ENCODE measurements around the gene TLN1. TPM values are rescaled to one million over a fixed set of nuclear protein-coding genes. Genes with fewer than 3 reads are reported as not detected.

The TLN1 gene
- polyA plus RNA-seq, 6 donors from 2014 or later, result 15.6 to 128 (median 42.4) TPM

DNA sequence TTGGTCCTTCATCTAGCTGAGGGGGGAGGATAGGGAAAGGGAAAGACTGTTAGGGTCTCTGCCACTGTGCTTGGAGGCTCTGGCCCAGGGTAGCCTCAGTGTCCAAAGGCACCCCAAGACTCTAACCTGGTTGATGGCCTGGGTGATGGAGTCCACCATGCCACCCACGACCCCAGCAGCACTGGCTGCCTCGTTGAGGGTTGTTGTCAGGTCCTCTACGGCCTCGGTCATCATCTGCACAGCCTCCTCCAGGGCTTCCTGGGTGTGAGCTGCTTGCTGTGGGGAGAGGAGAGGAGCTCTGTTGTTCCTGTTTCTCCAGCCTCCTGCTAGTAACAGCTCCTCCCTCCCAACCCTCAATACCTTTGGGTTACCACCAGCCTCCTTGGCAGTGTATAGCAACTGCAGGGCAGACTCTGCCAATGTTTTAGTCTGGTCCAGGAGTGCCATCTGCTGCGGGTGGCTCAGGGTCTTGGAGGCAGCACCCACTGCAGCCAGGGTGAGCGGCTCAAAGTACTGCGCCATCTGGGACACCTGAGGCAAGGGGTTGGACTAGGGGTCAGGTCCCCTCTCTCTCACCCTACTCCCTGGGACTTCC, 26.1 kb downstream of the TLN1 start:
- H3K9me3 Mint-ChIP-seq, result no peaks in the 10 kb centered on the region
- ATAC-seq (ENCODE audit: low read depth in 2 of 2), result no peak
- H3K4me1 Mint-ChIP-seq, result peaks cover 2 to 11% (median 10%) of the 10 kb centered on the region in 3 donors
- H3K36me3 Mint-ChIP-seq, result peaks cover 10 to 36% of the 10 kb centered on the region in 2 donors
- no peaks in the 10 kb centered on the region for H3K27me3 Mint-ChIP-seq
- no peak for DNase-seq
- peak overlapping the region in 1 of 6 donors; percentile 62 for H3K27ac Mint-ChIP-seq
- no peak overlapping the region for H3K4me3 Mint-ChIP-seq

DNA sequence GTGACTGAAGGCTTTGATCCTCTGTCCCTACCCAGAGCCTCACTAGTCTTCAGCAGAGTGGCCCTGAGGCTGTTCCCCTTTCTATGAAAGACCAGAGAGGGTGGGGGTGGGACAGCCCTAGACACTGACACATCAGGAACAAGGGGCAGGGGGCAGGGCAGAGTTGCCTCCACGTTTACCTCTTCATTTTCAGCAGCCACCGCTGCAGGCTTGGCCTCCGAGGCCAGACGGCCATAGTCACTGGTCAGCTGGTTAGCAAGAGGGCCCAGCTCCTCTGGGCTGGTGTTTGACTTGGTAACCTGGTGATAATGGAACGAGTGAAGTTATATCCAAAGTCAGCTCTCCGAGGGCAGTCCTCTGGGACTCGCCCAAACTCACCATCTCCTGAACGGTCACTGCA, 26.6 kb downstream of the TLN1 start:
- Mint-ChIP-seq H3K27me3 (no peaks in the 10 kb centered on the region), H3K4me1 (peaks cover 0 to 11% (median 10%) of the 10 kb centered on the region in 3 donors), H3K36me3 (peaks cover 10 to 36% of the 10 kb centered on the region in 2 donors), H3K9me3 (no peaks in the 10 kb centered on the region), H3K4me3 (no peak overlapping the region), H3K27ac (peak overlapping the region in 1 of 6 donors; percentile 62)
- DNase-seq (no peak), ATAC-seq (ENCODE audit: low read depth in 2 of 2) (no peak)

GRCh38 chr9:35703906-35704672, 27.9 kb downstream of the TLN1 start:
- peak overlapping the region in 1 of 6 donors; percentile 22 for H3K27ac Mint-ChIP-seq
- no peak overlapping the region for H3K4me3 Mint-ChIP-seq
- DNase-seq (no peak), ATAC-seq (ENCODE audit: low read depth in 2 of 2) (no peak)
- no peaks in the 10 kb centered on the region for H3K27me3 Mint-ChIP-seq
- H3K9me3 Mint-ChIP-seq, result no peaks in the 10 kb centered on the region
- peaks cover 0 to 11% (median 10%) of the 10 kb centered on the region in 3 donors for H3K4me1 Mint-ChIP-seq
- peaks cover 10 to 36% of the 10 kb centered on the region in 2 donors for H3K36me3 Mint-ChIP-seq

GRCh38 chr9:35702696-35703095, 29.3 kb downstream of the TLN1 start:
- ATAC-seq (ENCODE audit: low read depth in 2 of 2), result no peak
- Mint-ChIP-seq H3K9me3 (no peaks in the 10 kb centered on the region), H3K27me3 (no peaks in the 10 kb centered on the region), H3K4me3 (no peak overlapping the region), H3K27ac (peak overlapping the region in 1 of 6 donors; percentile 62), H3K4me1 (peaks cover 1 to 15% (median 4%) of the 10 kb centered on the region in 3 donors), H3K36me3 (peaks cover 6 to 23% of the 10 kb centered on the region in 2 donors)
- DNase-seq, result no peak

DNA sequence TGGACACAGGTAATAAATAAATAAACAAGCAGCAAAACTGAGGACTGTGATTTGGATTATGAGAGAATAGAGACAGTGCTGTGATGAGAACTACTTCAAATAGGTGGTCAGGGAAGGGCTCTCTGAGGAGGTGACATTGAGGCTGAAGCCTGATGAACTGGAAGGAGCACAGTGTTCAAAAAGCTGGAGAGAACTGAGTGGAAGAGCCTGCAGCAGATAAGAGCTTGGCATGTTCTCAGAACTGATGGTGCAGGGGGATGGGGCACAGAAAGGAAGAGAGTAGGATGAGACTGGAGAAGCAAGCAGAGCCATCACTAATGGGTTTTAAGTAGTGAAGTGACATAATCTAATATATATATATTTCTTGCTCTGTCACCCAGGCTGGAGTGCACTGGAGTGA, 31.1 kb downstream of the TLN1 start:
- H3K27me3 Mint-ChIP-seq, result no peaks in the 10 kb centered on the region
- H3K4me3 Mint-ChIP-seq, result no peak overlapping the region
- peaks cover 5 to 18% (median 12%) of the 10 kb centered on the region in 3 donors for H3K4me1 Mint-ChIP-seq
- no peaks in the 10 kb centered on the region for H3K9me3 Mint-ChIP-seq
- no peak overlapping the region for H3K27ac Mint-ChIP-seq
- no peak for DNase-seq
- no peak for ATAC-seq (ENCODE audit: low read depth in 2 of 2)
- H3K36me3 Mint-ChIP-seq, result peaks cover 0 to 22% of the 10 kb centered on the region in 2 donors

DNA sequence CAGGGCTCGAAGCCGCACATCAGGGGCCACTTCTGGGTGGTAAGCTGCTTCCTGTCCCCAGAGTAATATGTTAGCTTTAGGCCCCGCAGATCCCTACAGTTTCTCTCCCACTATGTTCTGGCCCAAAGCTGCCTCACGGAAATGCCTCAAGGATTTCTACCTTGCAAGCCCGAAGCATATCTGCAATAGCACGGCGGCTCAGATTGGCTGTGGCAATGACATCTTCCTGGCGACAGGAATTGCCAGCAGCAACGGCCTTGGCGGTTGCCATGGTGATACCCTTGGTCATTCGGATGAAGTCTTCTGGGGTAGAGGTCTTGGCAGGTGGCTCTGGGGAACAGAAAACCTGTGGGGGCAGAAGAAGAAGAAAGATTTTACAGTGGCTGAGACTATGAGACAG, 32.0 kb downstream of the TLN1 start:
- Mint-ChIP-seq H3K27me3 (no peaks in the 10 kb centered on the region), H3K9me3 (no peaks in the 10 kb centered on the region), H3K27ac (no peak overlapping the region), H3K4me3 (no peak overlapping the region), H3K36me3 (peaks cover 0 to 22% of the 10 kb centered on the region in 2 donors), H3K4me1 (peaks cover 5 to 18% (median 12%) of the 10 kb centered on the region in 3 donors)
- ATAC-seq (ENCODE audit: low read depth in 2 of 2), result no peak
- no peak for DNase-seq

- Mint-ChIP-seq H3K36me3 (peaks cover 0 to 20% of the 10 kb centered on the region in 2 donors), H3K9me3 (no peaks in the 10 kb centered on the region), H3K4me3 (no peak overlapping the region), H3K4me1 (peaks cover 5 to 18% (median 12%) of the 10 kb centered on the region in 3 donors), H3K27me3 (no peaks in the 10 kb centered on the region), H3K27ac (peak overlapping the region in 1 of 6 donors; percentile 78)
- no peak for ATAC-seq (ENCODE audit: low read depth in 2 of 2)
- DNase-seq, result no peak
These were observed 33.8 kb downstream of the TLN1 start for GRCh38 chr9:35698231-35698630.

DNA sequence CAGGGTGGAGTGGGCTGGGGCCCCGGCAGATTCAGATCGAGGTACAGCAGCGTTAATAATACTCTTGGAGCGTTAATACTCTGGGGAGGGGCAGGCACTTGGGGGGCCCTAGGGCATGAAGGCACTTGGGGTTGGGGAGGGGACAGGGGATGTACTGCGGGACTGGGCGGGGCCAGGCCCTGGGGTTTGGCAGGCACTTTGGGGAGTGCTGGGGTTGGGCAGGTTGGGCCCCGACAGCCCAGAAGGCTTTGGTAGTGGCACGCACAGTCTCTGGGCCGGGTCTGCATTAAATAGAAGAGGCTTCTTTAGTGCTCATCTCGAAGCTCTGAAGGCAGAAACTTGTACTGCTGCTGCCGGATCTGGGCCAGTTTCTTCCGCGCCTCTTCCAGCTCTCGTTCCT, 34.5 kb downstream of the TLN1 start:
- Mint-ChIP-seq H3K4me1 (peaks cover 5 to 18% (median 12%) of the 10 kb centered on the region in 3 donors), H3K9me3 (no peaks in the 10 kb centered on the region), H3K27me3 (no peaks in the 10 kb centered on the region), H3K27ac (peak overlapping the region in 3 of 6 donors; percentile 15 to 78 (median 58)), H3K4me3 (no peak overlapping the region), H3K36me3 (peaks cover 0 to 14% of the 10 kb centered on the region in 2 donors)
- no peak for DNase-seq
- no peak for ATAC-seq (ENCODE audit: low read depth in 2 of 2)

DNA sequence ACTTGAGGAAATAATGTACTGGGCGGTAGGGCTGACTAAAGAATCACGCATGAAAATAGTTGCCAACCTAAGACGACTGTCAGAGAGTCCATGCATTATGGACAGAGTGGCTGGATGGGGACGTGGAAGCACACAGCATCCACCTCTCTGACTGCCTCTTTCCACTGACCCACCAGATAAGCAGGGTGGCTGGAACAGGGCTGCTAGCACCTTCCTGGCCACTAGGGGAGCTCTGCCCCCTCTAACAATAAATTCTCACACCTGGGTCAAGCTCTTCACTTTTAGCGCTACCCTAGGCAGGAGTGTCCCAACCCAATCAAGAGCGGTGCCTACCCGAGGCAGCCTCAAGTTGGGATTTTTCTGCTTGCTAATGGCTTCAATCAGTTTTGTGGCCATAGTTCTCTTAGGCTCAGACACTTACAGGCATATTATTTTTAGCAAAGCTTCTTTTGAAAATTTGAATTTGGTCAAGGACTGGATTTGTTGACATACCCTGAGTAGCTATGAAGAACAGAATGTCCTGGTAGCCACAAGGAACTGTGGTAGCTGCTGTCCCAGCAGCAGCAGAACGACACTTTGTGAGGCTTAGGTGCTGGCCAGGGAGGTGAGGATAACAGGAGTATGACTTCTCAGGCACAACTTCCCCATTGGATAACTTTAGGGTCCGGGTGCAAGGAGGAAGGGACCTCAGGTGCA, 35.3 kb downstream of the TLN1 start:
- H3K36me3 Mint-ChIP-seq, result peaks cover 0 to 14% of the 10 kb centered on the region in 2 donors
- peak overlapping the region in 1 of 8 donors; percentile 37 for H3K4me3 Mint-ChIP-seq
- peak; percentile 57 for DNase-seq
- H3K4me1 Mint-ChIP-seq, result peaks cover 5 to 23% (median 14%) of the 10 kb centered on the region in 3 donors
- no peaks in the 10 kb centered on the region for H3K27me3 Mint-ChIP-seq
- H3K27ac Mint-ChIP-seq, result peak overlapping the region in 3 of 6 donors; percentile 20 to 81 (median 81)
- peak; percentile 90 to 94 for ATAC-seq (ENCODE audit: low read depth in 2 of 2)
- no peaks in the 10 kb centered on the region for H3K9me3 Mint-ChIP-seq

DNA sequence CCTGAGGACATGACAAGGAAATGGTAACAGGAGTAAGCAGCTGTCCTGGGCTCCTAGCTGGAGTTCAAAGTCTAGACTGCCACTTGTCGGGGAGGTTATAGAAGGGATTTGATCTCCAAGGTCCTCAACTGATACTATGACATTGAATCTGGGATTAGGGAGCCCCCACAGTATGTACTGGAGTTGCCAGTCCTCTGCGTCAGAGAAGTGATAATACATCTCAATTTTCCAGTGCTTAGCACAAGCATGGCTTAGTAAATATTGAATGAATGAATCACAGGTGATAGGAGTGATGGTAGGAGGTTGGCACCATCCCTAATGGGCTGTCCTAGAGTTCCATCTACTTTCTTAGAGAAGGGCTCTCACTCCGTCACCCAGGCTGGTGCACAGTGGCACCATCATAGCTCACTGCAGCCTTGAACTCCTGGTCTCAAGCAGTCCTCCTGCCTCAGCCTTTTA, 36.0 kb downstream of the TLN1 start:
- peaks cover 0 to 14% of the 10 kb centered on the region in 2 donors for H3K36me3 Mint-ChIP-seq
- H3K27me3 Mint-ChIP-seq, result no peaks in the 10 kb centered on the region
- peak overlapping the region in 2 of 6 donors; percentile 15 to 62 for H3K27ac Mint-ChIP-seq
- peaks cover 8 to 30% (median 20%) of the 10 kb centered on the region in 3 donors for H3K4me1 Mint-ChIP-seq
- H3K9me3 Mint-ChIP-seq, result no peaks in the 10 kb centered on the region
- H3K4me3 Mint-ChIP-seq, result no peak overlapping the region
- DNase-seq (no peak), ATAC-seq (ENCODE audit: low read depth in 2 of 2) (no peak)

GRCh38 chr9:35691757-35692301, 40.2 kb downstream of the TLN1 start:
- peak overlapping the region; percentile 87 to 98 (median 92) for H3K4me3 Mint-ChIP-seq
- H3K27me3 Mint-ChIP-seq, result no peaks in the 10 kb centered on the region
- ATAC-seq (ENCODE audit: low read depth in 2 of 2), result no peak
- H3K27ac Mint-ChIP-seq, result peak overlapping the region in 3 of 6 donors; percentile 29 to 73 (median 51)
- peaks cover 16 to 22% (median 18%) of the 10 kb centered on the region in 3 donors for H3K4me1 Mint-ChIP-seq
- peaks cover 0 to 5% of the 10 kb centered on the region in 2 donors for H3K36me3 Mint-ChIP-seq
- H3K9me3 Mint-ChIP-seq, result no peaks in the 10 kb centered on the region
- no peak for DNase-seq

DNA sequence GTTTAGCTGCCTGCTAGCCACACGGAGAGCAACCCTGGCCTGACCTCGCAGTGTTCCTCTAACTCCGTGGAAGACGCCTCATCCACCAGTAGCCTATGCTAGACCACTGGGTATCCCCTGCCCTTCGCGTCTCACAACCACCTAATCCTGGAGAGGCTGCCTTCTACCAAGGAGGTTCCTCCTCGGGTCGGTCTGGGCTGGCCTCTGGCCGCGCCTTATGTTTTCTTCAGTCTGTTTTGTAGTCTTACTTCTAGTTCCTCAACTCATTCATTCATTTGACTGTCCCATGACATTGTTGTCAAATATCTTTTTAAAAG, 40.7 kb downstream of the TLN1 start:
- H3K4me1 Mint-ChIP-seq, result peaks cover 10 to 17% (median 13%) of the 10 kb centered on the region in 3 donors
- DNase-seq (no peak), ATAC-seq (ENCODE audit: low read depth in 2 of 2) (peak; percentile 28 to 34)
- H3K9me3 Mint-ChIP-seq, result no peaks in the 10 kb centered on the region
- H3K36me3 Mint-ChIP-seq, result no peaks in the 10 kb centered on the region
- peak overlapping the region; percentile 87 to 98 (median 92) for H3K4me3 Mint-ChIP-seq
- H3K27me3 Mint-ChIP-seq, result no peaks in the 10 kb centered on the region
- peak overlapping the region in 5 of 6 donors; percentile 29 to 89 (median 56) for H3K27ac Mint-ChIP-seq

Measured in naive B cell (primary cell).